IPS-NIHi11 (cell line): ENCODE measurements around the gene TEX19.

ENCODE experiments used
- DNase-seq: peaks from one replicate; pipeline ENCODE4 v3.0.0; 2012; ENCODE audit warnings: mixed read lengths, low spot score

The TEX19 gene

GRCh38 chr17:82321947-82322466 lies 37.0 kb upstream of the TEX19 start:
- no peak for DNase-seq

- no peak for DNase-seq
Observed at GRCh38 chr17:82322526-82323453, 36.3 kb upstream of the TEX19 start.

GRCh38 chr17:82323514-82324234 lies 35.4 kb upstream of the TEX19 start:
- no peak for DNase-seq

DNA sequence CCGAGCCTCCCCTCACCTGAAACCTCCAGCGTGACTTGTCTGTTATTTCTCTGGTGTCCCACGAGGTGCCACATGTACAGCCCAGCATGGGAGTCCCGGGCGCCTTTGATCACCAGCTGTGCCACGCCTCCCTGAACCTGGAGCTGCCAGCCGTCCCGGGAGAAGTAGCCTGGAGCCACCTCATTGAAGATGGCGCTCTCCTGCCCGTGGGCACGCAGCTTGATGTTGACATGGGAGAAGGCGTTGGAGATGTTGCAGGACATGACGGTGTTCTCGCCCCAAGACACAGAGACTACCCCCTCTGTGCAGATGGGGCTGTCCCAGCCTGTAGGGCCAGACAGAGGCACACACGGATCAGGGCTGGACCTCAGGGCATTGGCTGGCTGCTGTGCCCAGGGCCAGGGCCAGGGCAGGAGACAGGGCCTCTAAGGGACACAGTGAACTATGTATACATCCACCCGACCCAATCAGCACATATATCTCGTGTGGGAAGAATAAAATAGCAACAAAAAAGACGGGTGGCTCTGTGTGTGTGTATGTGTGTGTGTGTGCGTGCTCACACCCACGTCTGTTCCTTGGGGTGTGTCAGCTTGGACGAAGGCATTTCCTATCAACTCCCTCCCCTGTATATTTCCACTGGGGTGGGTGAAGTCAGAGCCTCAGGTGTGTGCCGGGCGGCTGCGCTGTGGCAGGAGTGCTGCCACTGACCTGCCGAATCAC lies 34.3 kb upstream of the TEX19 start:
- no peak for DNase-seq

GRCh38 chr17:82325286-82326180 lies 33.5 kb upstream of the TEX19 start:
- no peak for DNase-seq

- no peak for DNase-seq
Observed at GRCh38 chr17:82327289-82327688, 31.8 kb upstream of the TEX19 start.

DNA sequence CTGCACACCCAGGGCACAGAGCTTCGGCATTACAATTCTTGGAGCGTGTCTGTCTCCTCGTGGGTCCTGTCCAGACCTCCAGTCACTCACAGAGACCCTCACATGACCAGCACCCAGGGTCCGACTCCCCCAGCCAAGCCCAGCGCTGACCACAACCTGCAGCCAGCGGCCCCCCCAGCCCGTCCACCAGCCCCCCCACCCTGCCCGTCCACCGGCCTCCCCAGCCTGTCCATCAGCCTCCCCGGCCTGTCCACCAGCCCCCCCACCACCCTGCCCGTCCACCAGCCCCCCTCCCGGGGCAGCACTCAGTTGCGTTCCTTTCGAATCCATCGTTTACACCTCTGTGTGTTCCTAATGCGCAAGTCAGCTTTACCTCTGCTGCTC lies 31.3 kb upstream of the TEX19 start:
- no peak for DNase-seq

- DNase-seq: no peak
Observed at GRCh38 chr17:82328141-82328993, 30.7 kb upstream of the TEX19 start.

DNA sequence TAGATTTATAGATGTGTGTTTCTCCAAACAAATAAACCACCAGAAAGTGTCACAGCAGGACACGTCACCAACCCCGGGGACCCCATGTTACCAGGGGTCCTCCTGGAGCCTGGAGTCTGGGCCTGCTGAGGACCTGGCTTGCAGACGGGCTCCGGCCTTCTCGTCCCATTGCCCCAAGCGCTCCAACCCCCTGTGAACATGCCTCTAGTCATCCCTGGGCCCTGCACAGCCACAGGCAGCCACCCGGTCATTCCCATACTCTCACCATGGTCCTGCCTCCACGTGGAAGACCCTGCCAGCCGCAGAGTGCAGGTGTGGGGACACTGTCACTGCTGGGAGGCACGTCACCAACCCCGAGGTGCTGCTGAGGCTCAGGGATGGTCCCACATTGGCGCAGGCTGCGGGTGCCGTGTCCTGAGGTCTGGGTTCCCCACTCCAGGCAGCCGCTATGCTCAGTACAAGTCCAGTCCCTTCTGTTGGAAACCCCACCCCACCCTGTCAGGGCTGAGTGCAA lies 30.0 kb upstream of the TEX19 start:
- no peak for DNase-seq

- no peak for DNase-seq
Observed at GRCh38 chr17:82329683-82330321, 29.2 kb upstream of the TEX19 start.

DNA sequence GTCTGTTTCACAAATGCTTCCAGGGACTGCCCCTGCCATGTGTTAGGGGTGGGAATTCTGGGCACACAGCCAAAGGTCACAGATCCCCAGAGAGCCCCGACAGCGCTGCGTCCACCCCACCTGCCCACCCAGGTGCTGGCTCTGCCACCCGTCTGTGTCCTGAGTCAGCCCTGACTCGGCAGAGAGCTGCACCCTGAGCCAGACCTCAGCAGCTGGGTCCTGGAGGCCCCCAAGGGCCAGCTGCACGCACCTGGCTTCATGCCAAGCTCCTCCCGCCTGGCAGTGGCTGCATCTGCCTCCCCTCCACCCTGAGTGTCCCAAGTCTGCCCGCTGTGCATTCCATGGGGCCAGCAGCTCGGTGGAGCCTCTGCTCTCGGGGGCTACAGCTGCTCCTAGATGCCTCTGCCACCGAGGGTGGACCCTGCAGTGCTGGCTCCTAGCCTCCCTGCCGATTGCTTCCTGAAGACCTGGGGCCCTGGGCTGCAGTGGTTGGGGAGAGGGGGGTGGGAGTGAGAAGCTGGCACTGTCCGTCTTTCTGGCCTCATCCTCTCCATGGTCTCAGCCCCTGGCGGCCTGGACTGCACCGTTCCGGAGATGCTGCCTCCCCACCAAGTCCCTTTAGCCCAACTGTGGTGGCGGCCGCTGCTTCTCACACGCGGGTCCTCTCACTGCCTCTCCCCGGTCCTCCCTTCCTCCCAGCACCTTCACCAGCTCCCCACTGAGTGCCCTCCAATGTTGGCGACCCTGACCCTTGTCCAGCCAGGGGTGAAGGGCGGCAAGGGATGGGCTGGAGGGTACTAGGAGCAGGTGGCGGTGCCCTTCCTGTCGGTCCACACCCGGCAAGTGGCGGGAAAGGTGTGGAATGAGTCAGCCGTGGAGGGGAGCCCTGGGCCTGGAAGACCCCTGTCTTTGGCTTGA lies 28.5 kb upstream of the TEX19 start:
- peak; percentile 5 for DNase-seq

DNA sequence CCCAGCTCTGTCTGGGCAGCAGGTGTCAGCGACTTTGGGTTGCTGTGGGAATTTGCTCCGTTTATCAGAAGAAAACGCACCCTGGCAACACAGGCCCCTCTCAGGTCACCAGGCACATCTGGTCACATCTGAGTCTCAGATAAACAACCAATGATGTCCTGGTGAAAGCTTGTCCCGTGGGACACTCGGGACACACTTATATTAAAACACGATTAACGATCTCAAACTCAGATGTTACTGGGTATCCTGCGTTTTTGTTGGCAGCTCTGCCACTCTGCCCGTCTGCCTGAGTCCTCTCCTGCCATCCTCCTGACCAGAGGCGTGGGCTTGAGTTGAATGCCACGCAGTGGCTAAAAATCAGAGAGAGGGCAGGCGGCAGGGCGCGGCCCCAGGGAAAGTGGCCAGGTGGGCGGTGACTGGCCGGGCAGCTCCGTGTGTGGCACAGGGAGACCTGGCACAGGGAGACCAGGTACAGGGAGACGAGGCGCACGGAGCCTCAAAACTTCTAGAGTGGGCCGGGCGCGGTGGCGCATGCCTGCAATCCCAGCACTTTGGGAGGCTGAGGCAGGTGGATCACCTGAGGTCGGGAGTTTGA lies 27.6 kb upstream of the TEX19 start:
- peak; percentile 6 for DNase-seq

GRCh38 chr17:82332669-82333278 lies 26.3 kb upstream of the TEX19 start:
- DNase-seq: peak; percentile 50

GRCh38 chr17:82333279-82334171 lies 25.5 kb upstream of the TEX19 start, which contains the start of gene SECTM1:
TSS of gene SECTM1 (minus strand) at chr17:82333766. CDS start at chr17:82327240, 6,526 bp downstream.
- DNase-seq: peak; percentile 68

- no peak for DNase-seq
Observed at GRCh38 chr17:82334204-82334621, 24.8 kb upstream of the TEX19 start.

- no peak for DNase-seq
Observed at GRCh38 chr17:82334622-82335394, 24.2 kb upstream of the TEX19 start.
